Endodermal cell (in vitro differentiated cells): ENCODE measurements around the gene TMEM131L. TPM values are rescaled to one million over a fixed set of nuclear protein-coding genes. Genes with fewer than 3 reads are reported as not detected.

Experiments
- DNase-seq: peaks from one replicate; pipeline ENCODE4 v3.0.0-alpha.2; 2017
- H3K27ac ChIP-seq: 2 replicates; pipeline ENCODE4 v1.5.1; 2013; ENCODE audit warnings: mild to moderate bottlenecking, low read depth, low read length, moderate library complexity
- H3K27me3 ChIP-seq: 2 replicates; pipeline ENCODE4 v1.6.1; 2013; ENCODE audit warnings: mild to moderate bottlenecking, low read length, moderate library complexity; ENCODE audit not compliant: insufficient read depth, control insufficient read depth, poor library complexity, severe bottlenecking
- H3K36me3 ChIP-seq: 2 replicates; pipeline ENCODE4 v1.7.0; 2013; ENCODE audit warnings: mild to moderate bottlenecking, low read length, moderate library complexity; ENCODE audit not compliant: control insufficient read depth, insufficient read depth
- H3K4me1 ChIP-seq: one replicate; pipeline ENCODE4 v1.7.0; 2013; ENCODE audit warnings: low read length; ENCODE audit not compliant: control insufficient read depth, insufficient read depth
- H3K4me3 ChIP-seq: 2 replicates; pipeline ENCODE4 v1.5.1; 2013; ENCODE audit warnings: mild to moderate bottlenecking, low read length, moderate library complexity
- H3K9ac ChIP-seq: 2 replicates; pipeline ENCODE4 v1.6.1; 2013; ENCODE audit warnings: mild to moderate bottlenecking, low read length, moderate library complexity; ENCODE audit not compliant: poor library complexity, severe bottlenecking; ENCODE audit errors: extremely low read depth
- H3K9me3 ChIP-seq: 2 replicates; pipeline ENCODE4 v1.6.1; 2013; ENCODE audit warnings: mild to moderate bottlenecking, low read length, moderate library complexity; ENCODE audit not compliant: control insufficient read depth
- H3K27ac Mint-ChIP-seq: 2 replicates; pipeline ENCODE4 v1.8.0; 2020; ENCODE audit warnings: mixed read lengths
- H3K27me3 Mint-ChIP-seq: 2 replicates; pipeline ENCODE4 v1.8.0; 2021; ENCODE audit warnings: mild to moderate bottlenecking, mixed read lengths; ENCODE audit not compliant: insufficient read depth
- H3K36me3 Mint-ChIP-seq: 2 replicates; pipeline ENCODE4 v1.8.0; 2020; ENCODE audit warnings: low read depth, mixed read lengths
- H3K4me1 Mint-ChIP-seq: 2 replicates; pipeline ENCODE4 v1.8.0; 2020; ENCODE audit warnings: mixed read lengths
- H3K4me3 Mint-ChIP-seq: 2 replicates; pipeline ENCODE4 v1.8.0; 2020; ENCODE audit warnings: mild to moderate bottlenecking, moderate library complexity, mixed read lengths
- H3K9me3 Mint-ChIP-seq: 2 replicates; pipeline ENCODE4 v1.8.0; 2020; ENCODE audit warnings: mild to moderate bottlenecking, mixed read lengths
- WGBS, 2 experiments: methylation state at CpG; one replicate each; pipeline versions ENCODE4 v1.1.5 to v1.1.7; 2013; ENCODE audit warnings: missing lambda C conversion rate in 2 of 2, mixed read lengths in 1 of 2; ENCODE audit not compliant: insufficient coverage in 1 of 2, insufficient read length in 1 of 2; 5-methylcytosine and 5-hydroxymethylcytosine counted together
- total RNA-seq, 2 donors: library from RNA; stranded (reverse); fragmentation: NEBNext Ultra II Directional in 1 of 2; extraction: Animal tissue kit (Norgen Biotek cat#: 25700) in 1 of 2; gene quantifications; 2 replicates in 1 of 2; 3 replicates in 1 of 2; pipeline ENCODE4 v1.2.1, GENCODE V29; 2021
- TF ChIP-seq, protein P1 (sequence below): fragments of 200-600 bp; sonication (generic); conservative IDR thresholded peaks from 2 replicates; pipeline ENCODE4 v1.5.0; 2021; ENCODE audit warnings: antibody characterized with exemption, mild to moderate bottlenecking

Gene TMEM131L
- total RNA-seq, 2 donors from 2014 or later = 6.2 to 10.8 TPM

- Mint-ChIP-seq H3K4me3 (no peak overlapping the region), H3K27me3 (peaks cover 1% of the 10 kb centered on the region), H3K9me3 (no peaks in the 10 kb centered on the region), H3K27ac (no peak overlapping the region), H3K36me3 (no peaks in the 10 kb centered on the region), H3K4me1 (no peaks in the 10 kb centered on the region)
- WGBS, 2 experiments = 91 to 100% methylated on average over 5 of the region's 5 CpGs
- H3K4me1 ChIP-seq = no peaks in the 10 kb centered on the region
- H3K4me3 ChIP-seq = no peak overlapping the region
- H3K27me3 ChIP-seq = no peaks in the 10 kb centered on the region
- TF ChIP-seq, protein P1, sequence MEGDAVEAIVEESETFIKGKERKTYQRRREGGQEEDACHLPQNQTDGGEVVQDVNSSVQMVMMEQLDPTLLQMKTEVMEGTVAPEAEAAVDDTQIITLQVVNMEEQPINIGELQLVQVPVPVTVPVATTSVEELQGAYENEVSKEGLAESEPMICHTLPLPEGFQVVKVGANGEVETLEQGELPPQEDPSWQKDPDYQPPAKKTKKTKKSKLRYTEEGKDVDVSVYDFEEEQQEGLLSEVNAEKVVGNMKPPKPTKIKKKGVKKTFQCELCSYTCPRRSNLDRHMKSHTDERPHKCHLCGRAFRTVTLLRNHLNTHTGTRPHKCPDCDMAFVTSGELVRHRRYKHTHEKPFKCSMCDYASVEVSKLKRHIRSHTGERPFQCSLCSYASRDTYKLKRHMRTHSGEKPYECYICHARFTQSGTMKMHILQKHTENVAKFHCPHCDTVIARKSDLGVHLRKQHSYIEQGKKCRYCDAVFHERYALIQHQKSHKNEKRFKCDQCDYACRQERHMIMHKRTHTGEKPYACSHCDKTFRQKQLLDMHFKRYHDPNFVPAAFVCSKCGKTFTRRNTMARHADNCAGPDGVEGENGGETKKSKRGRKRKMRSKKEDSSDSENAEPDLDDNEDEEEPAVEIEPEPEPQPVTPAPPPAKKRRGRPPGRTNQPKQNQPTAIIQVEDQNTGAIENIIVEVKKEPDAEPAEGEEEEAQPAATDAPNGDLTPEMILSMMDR = no peak
- H3K9ac ChIP-seq = no peak overlapping the region
- no peaks in the 10 kb centered on the region for H3K36me3 ChIP-seq
- no peak for DNase-seq
- no peaks in the 10 kb centered on the region for H3K9me3 ChIP-seq
- H3K27ac ChIP-seq = no peak overlapping the region
Measured at GRCh38 chr4:153577053-153577452, 110.9 kb downstream of the TMEM131L start.

DNA sequence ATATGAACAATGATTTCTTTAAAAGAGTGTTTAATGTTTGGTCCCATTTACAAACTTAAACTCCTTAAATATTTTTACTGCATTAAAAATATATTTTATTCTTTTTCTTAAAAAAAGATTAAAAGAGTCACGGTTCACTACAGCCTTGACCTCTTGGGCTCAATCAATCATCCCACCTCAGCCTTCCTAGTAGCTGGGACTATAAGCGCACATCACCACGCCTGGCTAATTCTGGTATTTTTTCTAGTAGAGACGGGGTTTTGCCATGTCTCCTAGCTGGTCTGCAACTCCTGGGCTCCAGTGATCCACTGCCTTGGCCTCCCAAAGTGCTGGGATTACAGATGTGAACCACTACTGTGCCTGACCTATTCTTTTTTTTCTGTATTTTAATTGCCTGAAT lies 113.2 kb downstream of the TMEM131L start:
- H3K4me3 Mint-ChIP-seq = no peak overlapping the region
- no peaks in the 10 kb centered on the region for H3K9me3 Mint-ChIP-seq
- TF ChIP-seq, protein P1 = no peak
- peaks cover 1% of the 10 kb centered on the region for H3K27me3 Mint-ChIP-seq
- H3K4me1 Mint-ChIP-seq = no peaks in the 10 kb centered on the region
- Histone ChIP-seq H3K27ac (no peak overlapping the region), H3K9ac (no peak overlapping the region), H3K4me3 (no peak overlapping the region), H3K9me3 (no peaks in the 10 kb centered on the region), H3K4me1 (no peaks in the 10 kb centered on the region), H3K36me3 (no peaks in the 10 kb centered on the region), H3K27me3 (no peaks in the 10 kb centered on the region)
- no peak overlapping the region for H3K27ac Mint-ChIP-seq
- H3K36me3 Mint-ChIP-seq = no peaks in the 10 kb centered on the region
- WGBS, 2 experiments = 93 to 96% methylated on average over 2 to 4 of the region's 4 CpGs
- no peak for DNase-seq

DNA sequence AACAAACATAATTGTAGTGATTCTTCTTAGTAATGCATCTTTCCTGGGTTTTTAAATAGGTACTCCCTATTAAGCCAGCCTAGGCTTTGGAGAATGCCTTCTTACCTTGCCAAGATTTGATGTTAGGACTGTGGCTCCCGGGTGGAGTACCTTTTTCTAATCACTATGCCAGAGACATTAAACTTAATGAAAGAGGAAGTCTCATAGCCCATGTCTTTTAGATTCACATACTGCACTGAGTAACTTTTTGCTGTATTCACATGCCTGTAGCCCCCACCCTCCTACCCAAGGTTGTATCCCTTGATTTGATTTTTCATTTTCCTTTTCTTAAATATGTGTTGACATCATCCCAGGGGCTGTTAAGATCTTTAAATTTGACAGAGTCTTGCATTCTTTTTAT lies 113.7 kb downstream of the TMEM131L start:
- no peak overlapping the region for H3K4me3 ChIP-seq
- no peak overlapping the region for H3K27ac Mint-ChIP-seq

More for the DNA sequence above, 113.7 kb downstream of the TMEM131L start:
- Mint-ChIP-seq H3K4me1 (no peaks in the 10 kb centered on the region), H3K9me3 (no peaks in the 10 kb centered on the region), H3K36me3 (no peaks in the 10 kb centered on the region), H3K4me3 (no peak overlapping the region), H3K27me3 (peaks cover 1% of the 10 kb centered on the region)
- no peak overlapping the region for H3K9ac ChIP-seq
- no peak for DNase-seq
- H3K27ac ChIP-seq = no peak overlapping the region
- WGBS, 2 experiments = 97% methylated on average over 1 of the region's 1 CpG; no CpG with 5 or more reads in 1 of the 2 experiments
- TF ChIP-seq, protein P1 = no peak
- H3K9me3 ChIP-seq = no peaks in the 10 kb centered on the region
- no peaks in the 10 kb centered on the region for H3K36me3 ChIP-seq
- H3K4me1 ChIP-seq = no peaks in the 10 kb centered on the region
- no peaks in the 10 kb centered on the region for H3K27me3 ChIP-seq
